K562 (cell line): ENCODE measurements around the gene LMOD1. TPM values are rescaled to one million over a fixed set of nuclear protein-coding genes. Genes with fewer than 3 reads are reported as not detected.

ENCODE experiments used
- DLX4 ChIP-seq: fragments of 250-450 bp; sonication (Bioruptor Pico); IDR thresholded peaks from 2 replicates; pipeline ENCODE4 v1.6.1; 2021; ENCODE audit warnings: mild to moderate bottlenecking
- ETS1 ChIP-seq: conservative IDR thresholded peaks from 2 replicates; pipeline ENCODE4 v1.6.1; 2011; ENCODE audit warnings: low read depth, mild to moderate bottlenecking, low read length; ENCODE audit not compliant: control insufficient read depth
- GABPB2 ChIP-seq: fragments of 250-450 bp; sonication (Bioruptor Pico); conservative IDR thresholded peaks from 2 replicates; pipeline ENCODE4 v1.5.1; 2021; ENCODE audit warnings: mild to moderate bottlenecking
- HNRNPL ChIP-seq: fragments of 200-400 bp; formaldehyde crosslinking; IDR thresholded peaks from 2 replicates; pipeline ENCODE4 v1.6.1; 2017; ENCODE audit warnings: low read depth, mild to moderate bottlenecking, low read length
- MITF ChIP-seq: IDR thresholded peaks from 2 replicates; pipeline ENCODE4 v1.6.1; 2014; ENCODE audit warnings: antibody characterized with exemption
- NELFE ChIP-seq: IDR thresholded peaks from 2 replicates; pipeline ENCODE4 v1.6.1; 2011; ENCODE audit warnings: mild to moderate bottlenecking; ENCODE audit not compliant: insufficient read depth, insufficient read length
- NR2C1 ChIP-seq, 2 experiments: fragments of 450-650 bp; IDR thresholded peaks; 2 replicates each; pipeline ENCODE4 v1.6.1; 2017; ENCODE audit warnings: mild to moderate bottlenecking in 2 of 2, antibody characterized with exemption in 1 of 2, inconsistent platforms in 1 of 2, missing compliant biosample characterization in 1 of 2, missing genetic modification characterization in 1 of 2
- PHF20 ChIP-seq: fragments of 450-650 bp; IDR thresholded peaks from 2 replicates; pipeline ENCODE4 v1.6.1; 2018; ENCODE audit not compliant: partially characterized antibody
- RBM34 ChIP-seq: fragments of 200-400 bp; formaldehyde crosslinking; IDR thresholded peaks from 2 replicates; pipeline ENCODE4 v1.6.1; 2018; ENCODE audit warnings: low read length, borderline replicate concordance; ENCODE audit not compliant: insufficient read depth
- RERE ChIP-seq: sonication (generic); formaldehyde crosslinking; IDR thresholded peaks from 2 replicates; pipeline ENCODE4 v1.8.0; 2023; ENCODE audit warnings: missing genetic modification reagents, mild to moderate bottlenecking, borderline replicate concordance
- TAF9B ChIP-seq: fragments of 450-650 bp; IDR thresholded peaks from 2 replicates; pipeline ENCODE4 v1.6.1; 2018; ENCODE audit warnings: mild to moderate bottlenecking; ENCODE audit not compliant: partially characterized antibody
- WHSC1 ChIP-seq: IDR thresholded peaks from one replicate; pipeline ENCODE4 v1.6.1; 2012; ENCODE audit warnings: low read length, control low read depth, inconsistent platforms
- ZNF197 ChIP-seq: fragments of 200-800 bp; sonication (Bioruptor generic); IDR thresholded peaks from 2 replicates; pipeline ENCODE4 v1.6.1; 2016; ENCODE audit warnings: low read depth, missing genetic modification characterization, missing compliant biosample characterization
- ZNF212 ChIP-seq: fragments of 450-650 bp; formaldehyde crosslinking; IDR thresholded peaks from 2 replicates; pipeline ENCODE4 v1.4.0; 2020; ENCODE audit warnings: mild to moderate bottlenecking
- ZNF584 ChIP-seq: fragments of 200-800 bp; sonication (Bioruptor generic); IDR thresholded peaks from 2 replicates; pipeline ENCODE4 v1.6.1; 2016; ENCODE audit warnings: low read depth, mild to moderate bottlenecking, missing genetic modification characterization, missing compliant biosample characterization
- polyA plus RNA-seq, 8 experiments: library from polyadenylated mRNA; depleted of rRNA in 4 of 8; stranded (reverse) in 5 of 8; unstranded in 3 of 8; fragments of >200 nt; fragmentation: Nextera tagmentation in 2 of 8; fragmentation: Illumina TruSeq in 1 of 8; extraction: Ambion mirVana in 2 of 8; extraction: Trizol in 1 of 8; gene quantifications; 2 replicates each; pipeline versions ENCODE4 v1.2.1 to v1.2.3, GENCODE V29; 2011 to 2014; ENCODE audit warnings: inconsistent platforms in 1 of 8, missing spikeins in 1 of 8
- total RNA-seq, 7 experiments: library from RNA; depleted of rRNA in 6 of 7; stranded (reverse); fragments of >200 nt in 6 of 7; fragmentation: Illumina TruSeq in 2 of 7; extraction: Trizol in 2 of 7; gene quantifications; 2 replicates each; pipeline versions ENCODE4 v1.2.1 to v1.2.3, GENCODE V29; 2011 to 2021; ENCODE audit warnings: low replicate concordance in 1 of 7

LMOD1 gene
- total and polyA plus RNA-seq, 9 of the 15 experiments (the other 6 are each of a cell fraction or from before 2014, with no cell fraction given), result 0.03 to 0.54 (median 0.38) TPM; not detected in 1

DNA sequence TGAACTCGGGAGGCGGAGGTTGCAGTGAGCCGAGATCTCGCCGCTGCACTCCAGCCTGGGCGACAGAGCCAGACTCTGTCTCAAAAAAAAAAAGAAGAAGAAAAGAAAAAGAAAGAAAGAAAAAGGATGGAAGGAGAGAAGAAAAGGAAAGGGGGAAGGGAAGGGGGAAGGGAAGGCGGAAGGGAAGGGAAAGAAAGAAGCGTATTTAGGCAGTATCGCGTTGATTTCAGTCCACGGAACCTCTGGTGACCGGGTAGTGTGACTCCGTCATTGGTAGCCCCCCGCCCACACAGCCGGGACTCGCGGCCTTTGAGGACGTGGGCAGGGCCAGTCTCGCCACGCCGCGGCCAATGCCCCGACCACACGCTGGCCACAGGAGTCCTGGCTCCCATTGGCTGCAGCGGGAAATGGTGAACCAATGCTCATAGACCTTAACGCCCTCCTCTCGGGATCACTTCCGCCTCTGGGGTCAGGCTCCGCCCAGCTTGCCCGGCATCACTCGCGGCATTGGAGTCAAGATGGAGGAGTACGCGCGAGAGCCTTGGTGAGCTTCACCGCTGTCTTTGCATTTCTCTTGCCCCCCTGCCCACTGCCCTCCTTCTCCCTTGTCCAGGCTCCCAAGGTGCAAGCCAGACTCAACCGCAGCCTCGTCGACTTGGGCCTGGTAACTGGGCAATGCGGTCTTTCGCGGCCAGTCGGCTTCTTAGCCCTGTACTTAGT lies 8.8 kb upstream of the LMOD1 start, which contains the start of gene TIMM17A (continued):
- TF ChIP-seq WHSC1, result no peak
- peak; percentile 14; the same call in 1 of the 2 replicates for TF ChIP-seq MITF
- TF ChIP-seq NELFE, result peak; percentile 50
- no peak for TF ChIP-seq GABPB2 (CRISPR knock-in tag)
- TF ChIP-seq ZNF197 (CRISPR knock-in tag), result 0 out of 2 replicates have a peak, but pooled peaks have one; percentile 30
- no peak for TF ChIP-seq ZNF584 (CRISPR knock-in tag)
- TF ChIP-seq ETS1, result peak; percentile 94
- TF ChIP-seq ZNF212 (CRISPR knock-in tag), result no peak
- TF ChIP-seq RBM34, result no peak
- peak; percentile 97 for TF ChIP-seq NR2C1 (IDR thresholded peaks at IDR 0.05)
- peak; percentile 98 for TF ChIP-seq NR2C1 (tag; IDR thresholded peaks at IDR 0.05)
- TF ChIP-seq PHF20, result peak; percentile 86
- peak; percentile 90 for TF ChIP-seq HNRNPL
- 0 out of 2 replicates have a peak, but pooled peaks have one; percentile 37 for TF ChIP-seq RERE (CRISPR knock-in tag)
- TF ChIP-seq TAF9B, result peak; percentile 96
- TF ChIP-seq DLX4 (CRISPR knock-in tag), result no peak
